ENCODE results near the gene TRIM67.

GRCh38 chr1:231232870-231233734, 71.2 kb downstream of the TRIM67 start:
- TF ChIP-seq CTCF (IDR thresholded peaks at IDR 0.05) (no peak), POLR2A (IDR thresholded peaks at IDR 0.05) (no peak)

Measured in uterus (tissue), 2 donors.